ENCODE results near the gene PTS. TPM values are rescaled to one million over a fixed set of nuclear protein-coding genes. Genes with fewer than 3 reads are reported as not detected.

Gene PTS
- total and polyA plus RNA-seq, 9 of the 15 experiments (the other 6 are each of a cell fraction or from before 2014, with no cell fraction given), result 27.1 to 72.7 (median 41.1) TPM

DNA sequence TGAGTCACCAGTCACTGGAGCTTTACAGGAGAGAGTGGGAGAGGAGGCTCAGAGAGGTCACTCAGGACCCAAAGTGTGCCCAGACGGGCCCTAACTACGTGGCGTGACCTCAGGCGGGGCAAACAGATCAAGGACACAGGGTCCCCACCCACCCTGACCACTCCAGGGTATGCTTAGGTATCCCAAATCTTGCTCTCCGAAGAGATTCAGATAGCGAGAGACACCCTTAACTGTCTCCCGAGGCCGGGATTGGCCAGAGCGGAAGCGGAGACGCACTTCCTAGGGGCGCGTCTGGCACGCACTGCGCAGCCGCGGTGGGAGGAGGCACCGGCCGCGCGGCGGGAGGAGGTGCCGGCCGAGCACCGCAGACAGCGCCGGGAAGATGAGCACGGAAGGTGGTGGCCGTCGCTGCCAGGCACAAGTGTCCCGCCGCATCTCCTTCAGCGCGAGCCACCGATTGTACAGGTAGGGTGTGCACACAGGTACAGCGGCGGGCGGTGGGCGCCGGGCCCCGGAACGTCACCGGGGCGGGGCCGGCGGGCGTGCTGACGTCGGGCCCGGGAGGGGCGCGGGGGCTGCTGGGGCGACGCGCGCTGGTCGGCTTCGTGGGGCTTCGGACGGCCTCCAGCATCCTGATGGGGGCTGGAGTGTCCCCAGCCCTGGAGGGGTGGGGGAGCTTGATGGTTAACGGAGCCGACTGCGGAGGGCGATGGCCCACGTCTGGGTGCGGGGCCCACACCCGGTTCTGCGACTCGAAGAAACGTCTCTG is at the start of gene PTS (continued):
- TF ChIP-seq, protein P1, sequence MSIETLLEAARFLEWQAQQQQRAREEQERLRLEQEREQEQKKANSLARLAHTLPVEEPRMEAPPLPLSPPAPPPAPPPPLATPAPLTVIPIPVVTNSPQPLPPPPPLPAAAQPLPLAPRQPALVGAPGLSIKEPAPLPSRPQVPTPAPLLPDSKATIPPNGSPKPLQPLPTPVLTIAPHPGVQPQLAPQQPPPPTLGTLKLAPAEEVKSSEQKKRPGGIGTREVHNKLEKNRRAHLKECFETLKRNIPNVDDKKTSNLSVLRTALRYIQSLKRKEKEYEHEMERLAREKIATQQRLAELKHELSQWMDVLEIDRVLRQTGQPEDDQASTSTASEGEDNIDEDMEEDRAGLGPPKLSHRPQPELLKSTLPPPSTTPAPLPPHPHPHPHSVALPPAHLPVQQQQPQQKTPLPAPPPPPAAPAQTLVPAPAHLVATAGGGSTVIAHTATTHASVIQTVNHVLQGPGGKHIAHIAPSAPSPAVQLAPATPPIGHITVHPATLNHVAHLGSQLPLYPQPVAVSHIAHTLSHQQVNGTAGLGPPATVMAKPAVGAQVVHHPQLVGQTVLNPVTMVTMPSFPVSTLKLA (conservative IDR thresholded peaks at IDR 0.05), result peak in 1 of 2 experiments; percentile 62; a peak in 1 of 4 replicates
- TF ChIP-seq TAF1 (IDR thresholded peaks at IDR 0.05; ENCODE audit: control insufficient read depth, extremely low read depth, insufficient read depth, low read length, severe bottlenecking) (peak; percentile 60), ATF4 (CRISPR knock-in tag; IDR thresholded peaks at IDR 0.05) (0 out of 2 replicates have a peak, but pooled peaks have one; percentile 42), SMAD4 (CRISPR knock-in tag; conservative IDR thresholded peaks at IDR 0.05) (peak; percentile 31), POLR2A (conservative IDR thresholded peaks at IDR 0.05) (peak; percentile 94), LEF1 (IDR thresholded peaks at IDR 0.05) (no peak), ZMIZ1 (IDR thresholded peaks at IDR 0.05; ENCODE audit: low read depth in 2 of 2, low read length in 2 of 2) (0 out of 4 replicates have a peak, but pooled peaks of 1 of the 2 experiments have one; percentile 21), ZNF77 (CRISPR knock-in tag; IDR thresholded peaks at IDR 0.05) (no peak), ZFX (CRISPR knock-in tag; IDR thresholded peaks at IDR 0.05) (peak; percentile 87), ZNF277 (CRISPR knock-in tag; IDR thresholded peaks at IDR 0.05; ENCODE audit: borderline replicate concordance) (no peak), SPI1 (IDR thresholded peaks at IDR 0.05; ENCODE audit: borderline replicate concordance, low read depth, low read length) (peak; percentile 81), E2F6 (IDR thresholded peaks at IDR 0.05; ENCODE audit: borderline replicate concordance in 1 of 2, extremely low read depth in 1 of 2, insufficient read depth in 1 of 2, insufficient read length in 1 of 2, low read depth in 1 of 2, low read length in 1 of 2, poor library complexity in 1 of 2, severe bottlenecking in 1 of 2) (peak; percentile 62 to 67), RCOR1 (IDR thresholded peaks at IDR 0.05; ENCODE audit: borderline replicate concordance in 1 of 2, low read depth in 2 of 2, low read length in 2 of 2) (peak in 1 of 2 experiments; percentile 29; a peak in 1 of 4 replicates), NFE2L1 (tag; IDR thresholded peaks at IDR 0.05; ENCODE audit: borderline replicate concordance, low read depth) (no peak)
- TF ChIP-seq, protein P2, sequence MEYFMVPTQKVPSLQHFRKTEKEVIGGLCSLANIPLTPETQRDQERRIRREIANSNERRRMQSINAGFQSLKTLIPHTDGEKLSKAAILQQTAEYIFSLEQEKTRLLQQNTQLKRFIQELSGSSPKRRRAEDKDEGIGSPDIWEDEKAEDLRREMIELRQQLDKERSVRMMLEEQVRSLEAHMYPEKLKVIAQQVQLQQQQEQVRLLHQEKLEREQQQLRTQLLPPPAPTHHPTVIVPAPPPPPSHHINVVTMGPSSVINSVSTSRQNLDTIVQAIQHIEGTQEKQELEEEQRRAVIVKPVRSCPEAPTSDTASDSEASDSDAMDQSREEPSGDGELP (CRISPR knock-in tag; IDR thresholded peaks at IDR 0.05; ENCODE audit: borderline replicate concordance), result peak; percentile 25; the same call in 1 of the 2 replicates

Measured in K562 (cell line).